ENCODE results near the gene ESYT3.
"Not testable (repeated sequence)": the region's sequence is repeated elsewhere in the genome, so short reads cannot be mapped to it uniquely, and the experiment has no call there.

ESYT3 gene

GRCh38 chr3:138495638-138496037 lies 61.2 kb downstream of the ESYT3 start:
- not testable (repeated sequence) for DNase-seq

- no peak for DNase-seq
These were observed 62.0 kb downstream of the ESYT3 start for GRCh38 chr3:138496436-138496835.

- no peak for DNase-seq
These were observed 62.6 kb downstream of the ESYT3 start for GRCh38 chr3:138497021-138497420.

- DNase-seq = no peak
These were observed 63.4 kb downstream of the ESYT3 start for GRCh38 chr3:138497851-138498250.

- no peak for DNase-seq
These were observed 64.6 kb downstream of the ESYT3 start for GRCh38 chr3:138498991-138499390.

- no peak for DNase-seq
These were observed 73.1 kb downstream of the ESYT3 start for GRCh38 chr3:138507524-138507923.

GRCh38 chr3:138509586-138509985 lies 75.2 kb downstream of the ESYT3 start:
- DNase-seq = no peak

- DNase-seq = no peak
These were observed 77.5 kb downstream of the ESYT3 start for GRCh38 chr3:138511945-138512344.

GRCh38 chr3:138513090-138513843 lies 78.9 kb downstream of the ESYT3 start:
- no peak for DNase-seq

- DNase-seq = not testable (repeated sequence)
These were observed 87.0 kb downstream of the ESYT3 start for GRCh38 chr3:138521445-138521844.
